Panc1 (cell line): Measurements from ENCODE around the gene IYD. TPM values are rescaled to one million over a fixed set of nuclear protein-coding genes. Genes with fewer than 3 reads are reported as not detected.

Experiments used
- ATAC-seq: fragments of 200-7000 bp; cut with Tn5 transposase; 2 replicates; pipeline ENCODE4 v1.9.1; 2020; ENCODE audit warnings: mild to moderate bottlenecking, moderate library complexity
- BruUV-seq: library from RNA; stranded (reverse); fragments of 400-500 nt; replicated peaks from 2 replicates; lab custom pipeline; 2021; lab: Mats Ljungman, UMichigan
- CTCF ChIA-PET: fragments of 300-600 bp; sonication (Branson Sonifier 250); formaldehyde crosslinking; loops from one replicate; lab custom pipeline; 2022; ENCODE audit warnings: antibody characterized with exemption; lab: Charles Lee
- POLR2A ChIA-PET: fragments of 300-600 bp; sonication (Branson Sonifier 250); formaldehyde crosslinking; loops from one replicate; lab custom pipeline; 2022; ENCODE audit warnings: antibody characterized with exemption; lab: Charles Lee
- DNase-seq: peaks from one replicate; pipeline ENCODE4 v3.0.0-alpha.2; 2010; ENCODE audit warnings: low read depth, low spot score
- H3K27ac ChIP-seq: 2 replicates; pipeline ENCODE4 v1.5.1; 2011; ENCODE audit warnings: mild to moderate bottlenecking, low read length, inconsistent platforms
- H3K27me3 ChIP-seq: fragments of 200-500 bp; sonication (Bioruptor generic); 2 replicates; pipeline ENCODE4 v1.6.0; 2014; ENCODE audit warnings: low read length, inconsistent platforms; ENCODE audit not compliant: control insufficient read depth, insufficient read depth
- H3K36me3 ChIP-seq: fragments of 200-500 bp; sonication (Bioruptor generic); 2 replicates; pipeline ENCODE4 v1.5.1; 2014; ENCODE audit warnings: inconsistent platforms, mild to moderate bottlenecking, low read length, moderate library complexity; ENCODE audit not compliant: control insufficient read depth, insufficient read depth
- H3K4me1 ChIP-seq: 2 replicates; pipeline ENCODE4 v1.5.1; 2011; ENCODE audit warnings: inconsistent platforms, mild to moderate bottlenecking, low read length, moderate library complexity; ENCODE audit not compliant: control insufficient read depth, insufficient read depth
- H3K4me3 ChIP-seq, 2 experiments: 2 replicates each; pipeline ENCODE4 v1.5.1; 2011 to 2012; ENCODE audit warnings: low read depth in 2 of 2, low read length in 2 of 2, mild to moderate bottlenecking in 2 of 2, inconsistent platforms in 1 of 2, moderate library complexity in 1 of 2
- H3K9me3 ChIP-seq: fragments of 200-500 bp; sonication (Bioruptor generic); 2 replicates; pipeline ENCODE4 v1.5.1; 2014; ENCODE audit warnings: low read depth, mild to moderate bottlenecking, inconsistent platforms, low read length, moderate library complexity; ENCODE audit not compliant: control insufficient read depth, insufficient read depth
- POLR2AphosphoS5 ChIP-seq: IDR thresholded peaks from 2 replicates; pipeline ENCODE4 v1.6.1; 2012; ENCODE audit warnings: mild to moderate bottlenecking, low read depth, low read length, moderate library complexity
- SIN3A ChIP-seq: IDR thresholded peaks from 2 replicates; pipeline ENCODE4 v1.6.1; 2012; ENCODE audit warnings: low read depth, mild to moderate bottlenecking, low read length, moderate library complexity, borderline replicate concordance; ENCODE audit not compliant: insufficient read depth
- TCF7L2 ChIP-seq: IDR thresholded peaks from 2 replicates; pipeline ENCODE4 v1.6.1; 2011; ENCODE audit warnings: mild to moderate bottlenecking, low read depth, low read length, inconsistent platforms
- in situ Hi-C: cut with HindIII; loops from 2 replicates; pipeline ENCODE4 v1.10.0; 2016; ENCODE audit warnings: low sequenced_read_pairs, low pct_unique_long_range_greater_than_20kb
- intact Hi-C: fragments of 100-400 bp; cut with micrococcal nuclease; formaldehyde crosslinking; loops from one replicate; pipeline ENCODE4 v1.10.0; 2022; ENCODE audit not compliant: unreplicated experiment
- total RNA-seq: library from RNA; stranded (reverse); gene quantifications from one replicate; pipeline ENCODE4 v1.2.1, GENCODE V29; 2021; ENCODE audit not compliant: unreplicated experiment
- TF ChIP-seq, protein P1 (sequence below), 2 experiments: IDR thresholded peaks; 2 replicates each; pipeline ENCODE4 v1.6.1; 2011 to 2012; ENCODE audit warnings: low read depth in 2 of 2, control low read depth in 1 of 2, low read length in 1 of 2, mild to moderate bottlenecking in 1 of 2, moderate library complexity in 1 of 2; ENCODE audit not compliant: insufficient read depth in 1 of 2
- TF ChIP-seq, protein P2 (sequence below): fragments of 450-650 bp; IDR thresholded peaks from 2 replicates; pipeline ENCODE4 v1.5.1; 2017; ENCODE audit warnings: mild to moderate bottlenecking

Gene IYD
- total RNA-seq, 1 experiment from 2014 or later = 0.03 TPM

DNA sequence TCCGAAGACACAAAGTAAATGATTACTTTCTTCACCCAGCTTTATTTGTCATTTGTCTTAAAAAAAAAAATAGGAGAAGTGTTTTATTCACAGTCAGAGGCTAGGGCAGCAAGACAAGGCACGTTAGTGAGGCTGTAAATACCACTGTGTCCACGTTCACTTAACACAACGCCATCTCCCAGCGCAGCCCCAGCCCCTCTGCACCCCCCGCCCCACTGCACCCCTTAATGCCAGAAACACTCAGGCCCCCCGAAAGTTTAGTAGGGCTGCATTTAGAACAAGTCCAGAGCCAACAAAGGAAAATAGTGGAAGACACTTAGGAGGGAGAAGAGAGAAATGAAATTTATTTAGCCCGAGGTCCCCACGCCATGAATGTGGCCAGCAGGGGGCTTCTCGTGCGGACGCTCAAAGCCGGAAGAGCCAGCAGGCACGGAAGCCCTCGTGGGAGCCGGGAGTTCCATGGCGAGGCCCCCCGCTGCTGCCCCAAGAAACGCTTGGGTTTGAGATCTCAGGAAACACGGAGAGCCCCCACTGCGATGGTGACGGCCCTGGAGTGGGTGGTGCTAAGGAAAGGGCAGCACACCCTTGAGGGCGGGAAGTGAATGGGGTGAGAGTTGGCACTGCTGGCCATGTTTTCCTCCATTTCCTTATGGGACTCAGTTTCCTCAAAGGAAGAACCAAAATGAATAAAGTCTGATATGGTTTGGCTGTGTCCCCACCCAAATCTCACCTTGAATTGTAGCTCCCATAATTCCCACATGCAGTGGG is 50.2 kb downstream of the IYD start:
- ChIA-PET CTCF (interaction anchor here (0.6 to 2.4 kb wide), 8 partner anchors 24 to 399 kb away, joined by 3 to 13 read pairs (median 3); no protein-coding TSS in a partner anchor), POLR2A (no interaction called here)
- ATAC-seq (peak; percentile 79), DNase-seq (no peak)
- in situ Hi-C loops (no loop called here), intact Hi-C loops (loop anchor here (1.0 to 5.0 kb wide), 4 partner anchors 182 to 396 kb away; no protein-coding TSS in a partner anchor)
- Histone ChIP-seq H3K4me3 (peak overlapping the region; percentile 16 to 30; a peak in 3 of 4 replicates), H3K36me3 (no peaks in the 10 kb centered on the region), H3K9me3 (no peaks in the 10 kb centered on the region), H3K27me3 (no peaks in the 10 kb centered on the region), H3K4me1 (peaks cover 8% of the 10 kb centered on the region; the same call in 1 of the 2 replicates), H3K27ac (0 out of 2 replicates have a peak overlapping the region, but pooled peaks have one; percentile 44)
- BruUV-seq = no TSS peak
- TF ChIP-seq, protein P1, sequence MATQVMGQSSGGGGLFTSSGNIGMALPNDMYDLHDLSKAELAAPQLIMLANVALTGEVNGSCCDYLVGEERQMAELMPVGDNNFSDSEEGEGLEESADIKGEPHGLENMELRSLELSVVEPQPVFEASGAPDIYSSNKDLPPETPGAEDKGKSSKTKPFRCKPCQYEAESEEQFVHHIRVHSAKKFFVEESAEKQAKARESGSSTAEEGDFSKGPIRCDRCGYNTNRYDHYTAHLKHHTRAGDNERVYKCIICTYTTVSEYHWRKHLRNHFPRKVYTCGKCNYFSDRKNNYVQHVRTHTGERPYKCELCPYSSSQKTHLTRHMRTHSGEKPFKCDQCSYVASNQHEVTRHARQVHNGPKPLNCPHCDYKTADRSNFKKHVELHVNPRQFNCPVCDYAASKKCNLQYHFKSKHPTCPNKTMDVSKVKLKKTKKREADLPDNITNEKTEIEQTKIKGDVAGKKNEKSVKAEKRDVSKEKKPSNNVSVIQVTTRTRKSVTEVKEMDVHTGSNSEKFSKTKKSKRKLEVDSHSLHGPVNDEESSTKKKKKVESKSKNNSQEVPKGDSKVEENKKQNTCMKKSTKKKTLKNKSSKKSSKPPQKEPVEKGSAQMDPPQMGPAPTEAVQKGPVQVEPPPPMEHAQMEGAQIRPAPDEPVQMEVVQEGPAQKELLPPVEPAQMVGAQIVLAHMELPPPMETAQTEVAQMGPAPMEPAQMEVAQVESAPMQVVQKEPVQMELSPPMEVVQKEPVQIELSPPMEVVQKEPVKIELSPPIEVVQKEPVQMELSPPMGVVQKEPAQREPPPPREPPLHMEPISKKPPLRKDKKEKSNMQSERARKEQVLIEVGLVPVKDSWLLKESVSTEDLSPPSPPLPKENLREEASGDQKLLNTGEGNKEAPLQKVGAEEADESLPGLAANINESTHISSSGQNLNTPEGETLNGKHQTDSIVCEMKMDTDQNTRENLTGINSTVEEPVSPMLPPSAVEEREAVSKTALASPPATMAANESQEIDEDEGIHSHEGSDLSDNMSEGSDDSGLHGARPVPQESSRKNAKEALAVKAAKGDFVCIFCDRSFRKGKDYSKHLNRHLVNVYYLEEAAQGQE (IDR thresholded peaks at IDR 0.05; ENCODE audit: insufficient read depth in 1 of 2, low read depth in 2 of 2, low read length in 1 of 2) = no peak
- TF ChIP-seq POLR2AphosphoS5 (no peak), SIN3A (no peak)
- TF ChIP-seq, protein P2, sequence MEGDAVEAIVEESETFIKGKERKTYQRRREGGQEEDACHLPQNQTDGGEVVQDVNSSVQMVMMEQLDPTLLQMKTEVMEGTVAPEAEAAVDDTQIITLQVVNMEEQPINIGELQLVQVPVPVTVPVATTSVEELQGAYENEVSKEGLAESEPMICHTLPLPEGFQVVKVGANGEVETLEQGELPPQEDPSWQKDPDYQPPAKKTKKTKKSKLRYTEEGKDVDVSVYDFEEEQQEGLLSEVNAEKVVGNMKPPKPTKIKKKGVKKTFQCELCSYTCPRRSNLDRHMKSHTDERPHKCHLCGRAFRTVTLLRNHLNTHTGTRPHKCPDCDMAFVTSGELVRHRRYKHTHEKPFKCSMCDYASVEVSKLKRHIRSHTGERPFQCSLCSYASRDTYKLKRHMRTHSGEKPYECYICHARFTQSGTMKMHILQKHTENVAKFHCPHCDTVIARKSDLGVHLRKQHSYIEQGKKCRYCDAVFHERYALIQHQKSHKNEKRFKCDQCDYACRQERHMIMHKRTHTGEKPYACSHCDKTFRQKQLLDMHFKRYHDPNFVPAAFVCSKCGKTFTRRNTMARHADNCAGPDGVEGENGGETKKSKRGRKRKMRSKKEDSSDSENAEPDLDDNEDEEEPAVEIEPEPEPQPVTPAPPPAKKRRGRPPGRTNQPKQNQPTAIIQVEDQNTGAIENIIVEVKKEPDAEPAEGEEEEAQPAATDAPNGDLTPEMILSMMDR = peak; percentile 75

DNA sequence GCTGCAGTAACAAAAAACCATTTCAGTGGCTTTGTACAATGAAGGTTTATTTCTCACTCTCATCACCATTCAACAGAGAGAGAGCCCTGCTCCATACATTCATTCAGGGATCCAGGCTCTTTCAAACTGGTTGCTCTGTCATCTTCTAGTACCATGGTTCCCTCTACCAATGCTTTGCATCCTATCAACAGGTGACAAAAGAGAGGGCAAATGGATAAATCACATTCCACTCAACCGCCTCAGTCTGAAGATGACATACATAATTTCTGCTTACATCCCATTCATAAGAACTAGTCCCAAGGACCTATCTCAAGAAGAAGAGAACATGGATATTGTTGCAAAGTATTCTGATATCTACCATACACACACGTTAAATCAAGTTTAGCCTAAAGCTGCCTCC is 51.6 kb downstream of the IYD start:
- Histone ChIP-seq H3K4me1 (peaks cover 8% of the 10 kb centered on the region; the same call in 1 of the 2 replicates), H3K27me3 (no peaks in the 10 kb centered on the region), H3K36me3 (no peaks in the 10 kb centered on the region), H3K4me3 (no peak overlapping the region), H3K27ac (no peak overlapping the region), H3K9me3 (no peaks in the 10 kb centered on the region)
- DNase-seq (no peak), ATAC-seq (no peak)
- in situ Hi-C loops = no loop called here
- no TSS peak for BruUV-seq
- ChIA-PET CTCF (no interaction called here), POLR2A (no interaction called here)
- TF ChIP-seq, protein P2 = no peak
- TF ChIP-seq, protein P1 (IDR thresholded peaks at IDR 0.05; ENCODE audit: insufficient read depth in 1 of 2, low read depth in 2 of 2, low read length in 1 of 2) = no peak
- no peak for TF ChIP-seq POLR2AphosphoS5
- TF ChIP-seq SIN3A = no peak
- TF ChIP-seq TCF7L2 = no peak
- intact Hi-C loops = no loop called here
